HEK293 (cell line): ENCODE measurements around the gene IQCE.

Experiments
- EGR2 ChIP-seq: fragments of 450-650 bp; formaldehyde crosslinking; IDR thresholded peaks from 2 replicates; pipeline ENCODE4 v1.5.1; 2016; ENCODE audit warnings: low read depth, missing biosample characterization, missing genetic modification characterization
- ZNF37A ChIP-seq: fragments of 450-650 bp; IDR thresholded peaks from 2 replicates; pipeline ENCODE4 v1.5.1; 2018; ENCODE audit warnings: missing biosample characterization, missing genetic modification characterization
- TF ChIP-seq, protein P1 (sequence below): fragments of 450-650 bp; formaldehyde crosslinking; IDR thresholded peaks from 2 replicates; pipeline ENCODE4 v1.5.1; 2016; ENCODE audit warnings: missing biosample characterization, missing genetic modification characterization
- TF ChIP-seq, protein P2 (sequence below): fragments of 450-650 bp; formaldehyde crosslinking; IDR thresholded peaks from 2 replicates; pipeline ENCODE4 v1.5.1; 2016; ENCODE audit warnings: missing biosample characterization, missing genetic modification characterization
- TF ChIP-seq, protein P3 (sequence below): fragments of 450-650 bp; formaldehyde crosslinking; IDR thresholded peaks from 2 replicates; pipeline ENCODE4 v1.5.1; 2016; ENCODE audit warnings: missing biosample characterization, missing genetic modification characterization
- TF ChIP-seq, protein P4 (sequence below): fragments of 450-650 bp; formaldehyde crosslinking; IDR thresholded peaks from 2 replicates; pipeline ENCODE4 v1.5.1; 2016; ENCODE audit warnings: missing biosample characterization, missing genetic modification characterization

DNA sequence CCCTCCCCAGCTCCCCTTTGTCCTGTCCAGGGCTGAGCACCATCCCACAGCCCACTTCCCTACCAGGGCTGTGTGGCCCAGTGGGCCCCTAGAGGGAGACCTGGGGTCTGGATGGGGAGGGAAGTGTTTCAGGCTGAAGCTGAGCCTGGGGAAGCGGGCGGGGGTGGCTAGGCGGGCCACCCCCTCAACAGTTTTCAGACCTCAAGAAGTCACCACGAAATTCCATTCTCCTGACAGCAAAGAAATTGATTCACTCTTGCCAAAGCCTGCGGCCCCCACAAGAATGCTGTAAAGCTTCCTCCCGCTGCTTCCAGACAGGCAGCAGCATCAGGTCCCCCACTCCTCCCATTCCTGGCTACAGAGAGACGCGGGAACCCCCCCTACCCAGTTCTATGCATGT lies 41.8 kb upstream of the IQCE start:
- TF ChIP-seq, protein P1, sequence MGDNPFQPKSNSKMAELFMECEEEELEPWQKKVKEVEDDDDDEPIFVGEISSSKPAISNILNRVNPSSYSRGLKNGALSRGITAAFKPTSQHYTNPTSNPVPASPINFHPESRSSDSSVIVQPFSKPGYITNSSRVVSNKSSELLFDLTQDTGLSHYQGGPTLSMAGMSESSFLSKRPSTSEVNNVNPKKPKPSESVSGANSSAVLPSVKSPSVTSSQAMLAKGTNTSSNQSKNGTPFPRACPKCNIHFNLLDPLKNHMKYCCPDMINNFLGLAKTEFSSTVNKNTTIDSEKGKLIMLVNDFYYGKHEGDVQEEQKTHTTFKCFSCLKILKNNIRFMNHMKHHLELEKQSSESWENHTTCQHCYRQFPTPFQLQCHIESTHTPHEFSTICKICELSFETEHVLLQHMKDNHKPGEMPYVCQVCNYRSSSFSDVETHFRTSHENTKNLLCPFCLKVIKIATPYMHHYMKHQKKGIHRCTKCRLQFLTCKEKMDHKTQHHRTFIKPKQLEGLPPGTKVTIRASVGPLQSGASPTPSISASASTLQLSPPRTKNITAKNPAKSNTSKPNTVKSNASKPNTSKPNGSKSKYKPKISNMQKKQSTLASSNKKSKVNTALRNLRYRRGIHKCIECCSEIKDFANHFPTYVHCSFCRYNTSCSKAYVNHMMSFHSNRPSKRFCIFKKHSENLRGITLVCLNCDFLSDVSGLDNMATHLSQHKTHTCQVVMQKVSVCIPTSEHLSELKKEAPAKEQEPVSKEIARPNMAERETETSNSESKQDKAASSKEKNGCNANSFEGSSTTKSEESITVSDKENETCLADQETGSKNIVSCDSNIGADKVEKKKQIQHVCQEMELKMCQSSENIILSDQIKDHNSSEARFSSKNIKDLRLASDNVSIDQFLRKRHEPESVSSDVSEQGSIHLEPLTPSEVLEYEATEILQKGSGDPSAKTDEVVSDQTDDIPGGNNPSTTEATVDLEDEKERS (tag by site-specific recombination), result no peak
- TF ChIP-seq EGR2 (tag by site-specific recombination), result peak; percentile 50; the same call in 1 of the 2 replicates
- TF ChIP-seq, protein P2, sequence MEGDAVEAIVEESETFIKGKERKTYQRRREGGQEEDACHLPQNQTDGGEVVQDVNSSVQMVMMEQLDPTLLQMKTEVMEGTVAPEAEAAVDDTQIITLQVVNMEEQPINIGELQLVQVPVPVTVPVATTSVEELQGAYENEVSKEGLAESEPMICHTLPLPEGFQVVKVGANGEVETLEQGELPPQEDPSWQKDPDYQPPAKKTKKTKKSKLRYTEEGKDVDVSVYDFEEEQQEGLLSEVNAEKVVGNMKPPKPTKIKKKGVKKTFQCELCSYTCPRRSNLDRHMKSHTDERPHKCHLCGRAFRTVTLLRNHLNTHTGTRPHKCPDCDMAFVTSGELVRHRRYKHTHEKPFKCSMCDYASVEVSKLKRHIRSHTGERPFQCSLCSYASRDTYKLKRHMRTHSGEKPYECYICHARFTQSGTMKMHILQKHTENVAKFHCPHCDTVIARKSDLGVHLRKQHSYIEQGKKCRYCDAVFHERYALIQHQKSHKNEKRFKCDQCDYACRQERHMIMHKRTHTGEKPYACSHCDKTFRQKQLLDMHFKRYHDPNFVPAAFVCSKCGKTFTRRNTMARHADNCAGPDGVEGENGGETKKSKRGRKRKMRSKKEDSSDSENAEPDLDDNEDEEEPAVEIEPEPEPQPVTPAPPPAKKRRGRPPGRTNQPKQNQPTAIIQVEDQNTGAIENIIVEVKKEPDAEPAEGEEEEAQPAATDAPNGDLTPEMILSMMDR (tag by site-specific recombination), result no peak
- TF ChIP-seq ZNF37A, result no peak
- TF ChIP-seq, protein P3, sequence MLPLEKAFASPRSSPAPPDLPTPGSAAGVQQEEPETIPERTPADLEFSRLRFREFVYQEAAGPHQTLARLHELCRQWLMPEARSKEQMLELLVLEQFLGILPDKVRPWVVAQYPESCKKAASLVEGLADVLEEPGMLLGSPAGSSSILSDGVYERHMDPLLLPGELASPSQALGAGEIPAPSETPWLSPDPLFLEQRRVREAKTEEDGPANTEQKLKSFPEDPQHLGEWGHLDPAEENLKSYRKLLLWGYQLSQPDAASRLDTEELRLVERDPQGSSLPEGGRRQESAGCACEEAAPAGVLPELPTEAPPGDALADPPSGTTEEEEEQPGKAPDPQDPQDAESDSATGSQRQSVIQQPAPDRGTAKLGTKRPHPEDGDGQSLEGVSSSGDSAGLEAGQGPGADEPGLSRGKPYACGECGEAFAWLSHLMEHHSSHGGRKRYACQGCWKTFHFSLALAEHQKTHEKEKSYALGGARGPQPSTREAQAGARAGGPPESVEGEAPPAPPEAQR (tag by site-specific recombination), result no peak
- TF ChIP-seq, protein P4, sequence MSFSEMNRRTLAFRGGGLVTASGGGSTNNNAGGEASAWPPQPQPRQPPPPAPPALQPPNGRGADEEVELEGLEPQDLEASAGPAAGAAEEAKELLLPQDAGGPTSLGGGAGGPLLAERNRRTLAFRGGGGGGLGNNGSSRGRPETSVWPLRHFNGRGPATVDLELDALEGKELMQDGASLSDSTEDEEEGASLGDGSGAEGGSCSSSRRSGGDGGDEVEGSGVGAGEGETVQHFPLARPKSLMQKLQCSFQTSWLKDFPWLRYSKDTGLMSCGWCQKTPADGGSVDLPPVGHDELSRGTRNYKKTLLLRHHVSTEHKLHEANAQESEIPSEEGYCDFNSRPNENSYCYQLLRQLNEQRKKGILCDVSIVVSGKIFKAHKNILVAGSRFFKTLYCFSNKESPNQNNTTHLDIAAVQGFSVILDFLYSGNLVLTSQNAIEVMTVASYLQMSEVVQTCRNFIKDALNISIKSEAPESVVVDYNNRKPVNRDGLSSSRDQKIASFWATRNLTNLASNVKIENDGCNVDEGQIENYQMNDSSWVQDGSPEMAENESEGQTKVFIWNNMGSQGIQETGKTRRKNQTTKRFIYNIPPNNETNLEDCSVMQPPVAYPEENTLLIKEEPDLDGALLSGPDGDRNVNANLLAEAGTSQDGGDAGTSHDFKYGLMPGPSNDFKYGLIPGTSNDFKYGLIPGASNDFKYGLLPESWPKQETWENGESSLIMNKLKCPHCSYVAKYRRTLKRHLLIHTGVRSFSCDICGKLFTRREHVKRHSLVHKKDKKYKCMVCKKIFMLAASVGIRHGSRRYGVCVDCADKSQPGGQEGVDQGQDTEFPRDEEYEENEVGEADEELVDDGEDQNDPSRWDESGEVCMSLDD (tag by site-specific recombination), result no peak
